NCI-H2227 treated with DMSO at 0.1 percent for 48 hours (cell line): ENCODE results near the gene LRRC4.

Experiments used
- DNase-seq: peaks from one replicate; lab custom pipeline; 2025; lab: John Stamatoyannopoulos, UW

LRRC4 gene

DNA sequence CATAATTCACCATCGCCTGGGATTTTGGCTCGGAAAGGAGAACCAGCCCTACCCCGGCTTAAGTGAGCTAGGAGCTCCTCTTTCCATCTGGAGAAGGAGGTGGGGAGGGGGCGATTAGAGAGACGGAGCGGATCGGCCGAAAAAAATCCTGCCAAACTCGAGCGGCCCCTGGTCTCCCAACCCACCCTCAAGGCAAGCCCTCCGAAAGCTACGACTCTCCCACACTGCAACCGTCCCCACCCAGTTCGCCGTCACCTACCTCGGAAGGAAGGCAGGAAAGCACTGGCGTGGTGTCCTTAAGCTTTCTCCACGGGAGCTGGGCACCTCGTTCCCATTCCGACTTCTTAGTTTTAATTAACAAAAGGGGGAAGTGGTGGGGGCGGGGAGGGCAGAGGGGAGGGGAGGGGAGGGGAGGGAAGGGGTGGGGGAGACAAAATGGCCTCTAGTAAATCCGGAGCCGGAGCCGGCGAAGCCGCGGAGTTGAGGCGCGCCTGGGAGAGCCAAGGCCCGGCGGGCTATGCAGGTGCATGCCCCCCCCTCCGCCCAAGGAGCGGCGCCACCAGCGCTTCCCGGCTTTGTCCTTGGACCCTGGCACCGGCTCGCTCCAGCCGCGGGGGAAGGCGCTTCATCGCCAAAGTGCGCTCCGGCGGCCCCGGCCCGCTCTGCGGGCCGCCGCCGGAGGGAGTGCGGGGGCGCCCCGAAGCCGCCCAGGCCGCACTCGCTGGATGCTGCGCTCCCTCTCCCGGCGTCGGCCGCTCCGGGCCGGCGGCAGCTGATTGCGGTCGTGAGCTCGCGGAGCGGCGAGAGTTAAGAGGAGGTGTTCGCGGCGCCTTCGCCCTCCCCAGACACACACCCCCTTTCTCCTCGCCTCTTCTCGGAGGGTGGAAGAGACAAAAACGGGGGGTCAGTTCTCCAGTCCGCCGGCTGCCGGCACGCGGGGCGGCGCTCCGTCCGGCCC lies at the start of gene LRRC4:
Gene LRRC4 (minus strand): TSS at position 784 of the 958 bp plus-strand sequence. CDS start 797 bp downstream, outside the sequence.
- no peak for DNase-seq

- no peak for DNase-seq
Observed at GRCh38 chr7:128080169-128080568, 48.9 kb upstream of the LRRC4 start.

DNA sequence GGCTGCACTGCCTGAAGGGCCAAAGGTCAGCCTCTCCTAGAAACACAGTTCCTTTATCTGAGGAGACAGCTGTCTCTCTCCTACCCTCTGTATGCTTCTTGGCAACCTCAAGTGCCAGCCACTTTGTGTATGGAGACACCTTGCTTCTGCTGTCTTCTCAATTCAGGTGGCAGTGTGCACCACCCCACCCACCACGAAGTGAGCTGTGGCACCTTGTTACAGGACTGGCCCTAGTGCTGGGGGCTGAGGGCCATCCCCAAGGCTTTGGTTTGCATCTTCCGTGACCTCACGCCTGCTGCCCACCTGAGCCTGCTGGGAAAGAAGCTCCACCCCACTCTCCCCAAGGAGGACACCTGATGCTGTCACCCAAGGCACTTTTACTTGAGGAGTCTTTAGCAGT lies 47.1 kb upstream of the LRRC4 start:
- DNase-seq: no peak

DNA sequence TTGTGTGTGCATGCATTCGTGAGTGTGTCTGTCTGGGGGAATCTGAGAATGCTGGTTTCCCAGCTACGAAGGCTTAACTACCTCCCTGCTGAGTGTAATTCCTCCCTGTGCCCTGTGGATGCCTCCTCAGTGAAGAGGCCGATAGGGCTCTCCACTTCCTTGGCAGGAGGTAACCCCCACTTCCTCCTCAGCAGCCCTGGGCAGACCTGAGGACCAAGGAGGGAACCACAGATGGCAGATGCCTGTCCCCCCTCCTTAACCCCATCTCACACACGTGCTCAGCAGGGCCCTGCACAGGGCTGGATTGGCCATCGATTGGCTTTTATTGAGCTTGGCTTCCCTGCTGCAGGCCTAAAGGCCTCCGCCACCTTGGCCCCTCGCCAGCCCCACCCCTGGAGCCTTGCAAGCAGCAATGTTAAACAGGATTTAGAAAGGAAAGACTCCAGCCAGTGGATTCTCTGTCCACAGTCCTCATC lies 45.6 kb upstream of the LRRC4 start:
- peak; percentile 47 for DNase-seq

DNA sequence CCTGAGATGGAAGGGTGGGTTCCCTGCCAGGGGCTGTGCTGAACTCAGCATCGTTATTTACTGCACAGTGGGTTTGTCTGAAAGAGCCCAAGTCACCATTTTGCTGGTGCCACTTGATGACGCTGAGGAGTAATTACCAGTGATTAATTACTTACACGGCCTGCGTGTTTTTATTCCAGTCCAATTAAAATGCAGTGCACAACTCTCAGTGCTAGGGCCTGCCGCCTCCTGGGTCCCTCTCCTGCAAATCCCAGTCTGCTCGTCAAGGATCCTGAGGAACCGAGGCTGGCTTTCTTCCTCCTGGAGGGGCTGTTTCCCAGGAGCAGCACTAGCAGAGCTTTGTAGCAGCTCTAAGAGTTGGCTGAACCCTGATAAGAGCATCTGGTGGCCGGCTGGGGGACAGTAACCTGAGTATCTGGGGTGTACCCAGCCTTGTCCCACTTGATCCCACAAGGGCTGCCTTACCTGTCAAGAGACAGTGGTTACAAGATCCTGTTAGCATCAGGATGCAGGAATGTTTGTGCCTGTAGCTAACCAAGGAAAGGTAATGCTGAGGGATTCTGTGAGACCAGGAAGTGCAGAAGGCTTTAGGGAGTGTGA lies 45.1 kb upstream of the LRRC4 start:
- no peak for DNase-seq

GRCh38 chr7:128075242-128076095 lies 44.2 kb upstream of the LRRC4 start:
- DNase-seq: peak; percentile 13

DNA sequence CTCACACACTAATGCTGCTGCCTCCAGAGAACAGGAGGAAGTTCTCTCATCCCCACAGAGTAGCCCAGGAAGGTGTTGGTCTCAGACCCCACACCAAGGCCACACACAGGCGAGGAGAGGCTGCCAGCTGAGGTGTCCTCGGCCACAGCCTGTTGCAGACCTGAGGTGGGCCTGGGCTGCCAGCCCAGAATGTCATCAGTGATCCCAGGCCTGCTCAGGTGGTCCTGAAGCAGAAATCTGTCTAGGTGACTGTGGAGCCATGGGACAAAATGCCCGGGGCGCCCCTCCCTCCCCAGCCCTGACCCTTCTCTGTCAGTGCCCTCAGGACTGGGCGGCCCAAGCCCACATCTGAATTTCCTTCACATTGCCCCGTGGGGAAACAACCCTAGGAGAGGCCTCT lies 43.5 kb upstream of the LRRC4 start:
- no peak for DNase-seq

DNA sequence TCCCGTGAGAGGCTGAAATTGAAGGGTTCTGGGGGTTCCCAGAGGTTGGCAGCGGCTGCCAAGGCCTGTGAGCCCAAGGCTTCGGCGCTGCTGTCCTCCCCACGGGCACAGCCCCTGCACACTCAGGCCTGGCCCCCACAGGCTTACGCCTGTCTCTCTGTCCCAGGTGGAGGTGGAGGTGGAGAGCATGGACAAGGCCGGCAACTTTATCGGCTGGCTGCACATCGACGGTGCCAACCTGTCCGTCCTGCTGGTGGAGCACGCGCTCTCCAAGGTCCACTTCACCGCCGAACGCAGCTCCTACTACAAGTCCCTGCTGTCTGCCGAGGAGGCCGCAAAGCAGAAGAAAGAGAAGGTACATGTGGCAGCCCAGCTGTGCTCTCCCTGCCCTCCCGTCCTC lies 43.1 kb upstream of the LRRC4 start:
- no peak for DNase-seq

DNA sequence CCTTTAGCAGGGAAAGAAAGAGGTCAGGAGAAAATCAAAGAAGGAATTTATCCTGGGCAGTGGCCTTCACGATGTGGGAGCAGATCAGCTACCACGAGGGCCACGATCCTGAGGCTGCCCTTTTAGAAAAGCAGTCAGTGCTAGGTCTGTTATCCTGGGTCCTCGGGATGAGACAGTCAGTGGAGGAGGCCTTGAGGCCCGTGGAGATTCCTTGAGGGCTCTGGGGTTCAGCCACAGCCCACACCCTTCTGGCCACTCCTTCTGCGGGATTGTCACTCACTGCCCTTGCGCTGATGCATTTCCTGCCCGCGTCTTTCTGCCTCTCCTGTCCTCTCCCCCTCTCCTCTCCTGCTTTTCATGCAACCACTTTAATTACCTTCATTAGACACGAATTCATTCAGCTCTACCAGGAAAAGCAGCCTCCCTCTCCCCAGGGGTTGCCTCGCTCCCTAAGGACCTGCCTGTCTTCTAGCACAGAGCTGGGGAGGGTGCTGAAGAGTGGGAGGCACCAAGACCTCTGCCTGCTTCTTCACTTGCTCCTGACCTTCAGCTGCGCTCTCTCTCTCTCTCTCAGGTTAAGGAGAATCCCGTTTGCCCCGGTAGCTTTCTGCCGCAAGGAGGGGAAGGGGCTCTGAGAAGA lies 42.6 kb upstream of the LRRC4 start:
- DNase-seq: no peak

GRCh38 chr7:128071801-128072200 lies 40.6 kb upstream of the LRRC4 start:
- no peak for DNase-seq

- DNase-seq: no peak
Observed at GRCh38 chr7:128071376-128071775, 40.1 kb upstream of the LRRC4 start.

DNA sequence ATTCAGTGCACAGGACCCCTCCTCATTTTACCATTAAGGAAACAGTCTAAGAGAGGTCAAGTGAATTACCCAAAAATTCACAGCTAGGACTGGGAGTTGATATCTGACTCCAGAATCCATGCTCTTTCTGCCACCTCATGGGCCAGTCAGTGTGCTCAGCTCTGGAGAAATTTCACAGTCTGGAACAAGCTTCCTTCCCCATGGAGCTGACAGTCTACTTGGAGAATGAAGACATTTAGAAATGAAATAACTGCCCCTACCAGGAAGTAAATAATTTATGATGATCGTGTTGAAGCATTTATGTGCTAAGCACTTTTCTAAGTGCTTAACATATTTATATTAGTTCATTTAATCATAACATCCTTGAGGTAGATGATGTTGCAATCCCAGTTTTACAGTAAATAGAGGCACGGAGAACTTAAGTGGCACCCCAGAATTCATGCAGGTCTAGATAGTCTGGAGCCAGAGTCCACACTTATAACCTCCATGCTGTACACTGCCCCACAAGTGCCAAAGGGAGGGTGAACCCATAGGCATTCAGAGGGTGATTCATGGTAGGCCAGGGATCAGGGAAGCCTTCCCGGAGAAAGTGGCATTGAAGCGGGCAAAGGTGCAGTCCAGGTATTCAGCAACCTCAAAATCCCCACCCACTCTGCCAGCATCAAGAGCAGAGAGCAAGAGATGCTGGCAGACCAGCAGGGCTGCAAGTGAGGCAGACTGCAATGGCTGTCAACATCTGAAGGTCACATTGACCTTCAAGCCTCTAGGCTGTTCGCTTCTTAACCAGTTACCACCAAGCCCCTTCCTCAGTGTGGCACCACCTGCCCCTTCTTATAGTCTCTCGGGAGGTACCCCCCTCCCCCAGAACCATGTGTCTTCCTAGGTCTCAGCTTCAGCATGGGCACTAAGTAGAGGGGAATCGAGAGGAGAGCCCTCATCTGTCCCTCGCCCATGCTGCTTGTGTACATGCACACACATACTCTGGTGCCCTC lies 38.4 kb upstream of the LRRC4 start:
- no peak for DNase-seq

DNA sequence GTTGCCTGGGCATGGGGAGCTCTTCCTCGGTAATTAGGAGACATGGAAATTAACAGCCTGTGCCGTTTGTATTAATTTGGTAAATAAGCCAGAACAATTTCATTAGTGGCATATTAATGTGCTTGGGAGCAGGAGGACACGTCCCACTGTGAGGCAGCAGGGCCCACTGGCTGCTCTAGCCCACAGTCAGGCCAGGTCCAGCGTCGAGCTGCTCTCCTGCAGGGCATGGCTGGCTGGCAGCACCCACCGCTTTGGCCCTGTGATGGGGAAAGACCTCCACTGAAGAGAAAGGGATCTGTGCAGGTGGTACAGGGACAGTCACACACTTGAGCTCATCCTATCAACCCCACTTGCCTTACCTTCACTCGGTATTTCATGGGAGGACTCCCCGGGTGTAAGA lies 37.5 kb upstream of the LRRC4 start:
- no peak for DNase-seq

GRCh38 chr7:128067983-128068382 lies 36.7 kb upstream of the LRRC4 start:
- no peak for DNase-seq

GRCh38 chr7:128066858-128067257 lies 35.6 kb upstream of the LRRC4 start:
- no peak for DNase-seq

DNA sequence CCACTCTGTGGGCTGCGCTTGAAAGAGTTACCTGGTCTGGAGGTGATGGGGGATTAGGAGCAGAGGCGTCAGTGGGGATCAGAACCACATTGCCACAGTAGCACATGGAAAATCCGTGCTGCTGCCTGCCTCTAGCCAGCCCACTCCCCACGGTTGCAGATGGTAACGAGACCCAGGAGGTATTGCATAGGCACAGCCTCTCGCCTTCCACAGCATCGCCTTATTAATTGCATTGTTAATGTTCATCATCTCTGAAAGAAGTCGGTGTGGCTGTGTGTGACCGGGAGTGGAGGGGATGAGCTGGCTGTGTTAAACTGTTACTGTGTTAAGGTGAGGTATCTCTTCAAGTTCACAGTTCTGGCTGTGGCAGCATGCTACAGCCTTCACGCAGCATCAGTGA lies 35.2 kb upstream of the LRRC4 start:
- DNase-seq: no peak

DNA sequence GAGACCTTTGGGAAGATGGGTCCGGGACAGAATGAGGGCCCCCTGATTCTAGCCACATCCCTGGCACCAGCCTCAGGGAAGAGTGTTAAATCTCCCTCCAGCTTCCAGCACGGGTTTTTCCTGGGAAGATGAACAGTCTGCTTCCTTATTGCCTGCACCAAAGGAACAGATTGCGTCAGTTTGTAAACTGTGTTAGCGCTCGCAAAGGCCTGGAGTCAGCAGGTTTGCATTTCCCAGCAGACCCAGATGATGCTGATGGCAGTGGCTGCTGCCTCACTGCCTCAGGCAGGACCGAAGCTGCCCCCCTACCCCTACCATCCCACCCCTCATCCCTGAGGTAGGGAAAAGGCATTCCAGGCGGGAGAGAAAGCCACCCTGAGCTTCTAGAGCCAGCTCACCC lies 34.6 kb upstream of the LRRC4 start:
- no peak for DNase-seq

DNA sequence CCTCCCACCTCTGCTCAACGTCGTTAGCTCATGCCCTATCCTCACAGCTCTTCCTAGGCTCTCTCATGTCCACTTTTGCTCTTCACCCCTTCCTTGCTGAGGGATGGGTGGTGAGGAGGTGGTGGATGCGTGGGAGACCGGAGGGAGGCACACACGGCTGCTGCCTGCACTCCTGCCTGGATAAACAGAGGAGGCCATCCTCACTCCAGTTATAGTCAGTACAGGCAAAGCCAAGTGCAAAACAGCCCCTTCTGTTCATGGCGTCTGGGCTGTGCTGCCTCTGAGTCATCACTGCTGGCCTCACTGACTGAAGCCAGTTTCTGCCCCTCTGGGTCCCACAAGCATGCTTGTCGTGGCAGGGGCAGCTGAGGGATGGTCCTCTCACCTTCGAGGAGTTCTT lies 31.9 kb upstream of the LRRC4 start:
- DNase-seq: no peak

DNA sequence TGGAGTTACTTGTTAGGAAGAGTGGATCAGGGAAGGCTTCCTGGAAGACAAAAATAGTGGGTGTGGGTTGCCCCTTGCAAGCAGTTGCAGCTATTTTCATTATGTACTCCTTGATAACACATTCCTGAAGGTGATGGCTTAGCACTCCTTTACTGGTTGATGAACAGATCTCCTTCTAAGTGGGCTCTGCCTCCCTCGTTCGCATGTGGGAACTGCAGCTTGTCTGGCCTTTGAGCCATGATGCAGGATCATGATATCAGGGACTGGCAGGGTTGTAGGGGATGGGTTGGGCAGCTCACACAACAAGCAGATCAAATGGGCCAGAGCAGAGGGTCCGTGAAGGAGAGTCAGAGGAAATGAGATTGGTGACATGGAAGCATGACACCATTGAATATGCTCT lies 28.8 kb upstream of the LRRC4 start:
- DNase-seq: no peak

- DNase-seq: no peak
Observed at GRCh38 chr7:128059143-128059988, 28.1 kb upstream of the LRRC4 start.
